ENCODE data around the gene RARB.

Gene RARB

DNA sequence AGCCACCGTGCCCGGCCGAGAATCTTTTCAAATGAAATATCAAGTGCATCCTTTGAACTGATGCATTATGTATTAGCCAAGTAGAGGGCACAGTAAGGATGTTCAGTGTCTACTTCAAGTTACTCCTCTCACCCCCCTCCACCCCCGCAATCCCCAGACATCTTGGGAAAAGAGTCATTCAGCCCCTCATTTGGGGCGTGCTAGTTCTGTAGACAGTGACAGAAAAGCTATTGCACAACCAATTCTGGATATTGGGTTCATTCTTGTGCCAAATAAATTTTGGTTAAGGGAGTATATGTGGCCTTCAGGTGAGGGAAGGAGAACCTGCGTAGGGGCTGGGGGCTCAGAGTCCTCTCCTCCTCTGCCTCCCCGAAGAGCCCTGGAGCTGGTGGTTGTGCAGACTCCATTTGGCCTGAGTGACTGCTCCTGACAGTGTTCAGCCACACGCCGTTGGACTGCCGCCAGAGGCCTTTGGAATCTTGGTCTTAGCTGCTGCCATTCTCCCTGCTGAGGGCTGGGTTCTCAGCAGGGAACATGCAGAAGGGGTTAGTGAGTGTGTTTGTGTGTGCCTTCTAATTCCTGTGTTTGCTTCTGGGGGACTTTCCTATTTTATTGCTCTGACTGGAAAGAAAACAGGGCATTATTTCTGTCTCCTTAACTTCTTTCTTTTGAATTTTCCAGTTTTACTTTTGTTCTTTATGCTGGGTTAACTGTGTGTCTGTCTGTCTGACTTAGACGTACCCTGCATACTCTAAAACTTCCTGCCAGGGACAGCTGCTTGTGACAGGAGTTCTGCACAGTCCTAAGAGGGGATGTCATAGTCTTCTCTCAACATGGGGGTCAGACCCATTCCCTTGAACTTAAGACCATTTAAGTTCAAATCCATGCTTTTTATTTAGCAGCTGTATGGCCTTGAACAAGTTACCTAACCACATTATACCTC is 21.0 kb downstream of the RARB start:
- DNase-seq: peak; percentile 12

DNA sequence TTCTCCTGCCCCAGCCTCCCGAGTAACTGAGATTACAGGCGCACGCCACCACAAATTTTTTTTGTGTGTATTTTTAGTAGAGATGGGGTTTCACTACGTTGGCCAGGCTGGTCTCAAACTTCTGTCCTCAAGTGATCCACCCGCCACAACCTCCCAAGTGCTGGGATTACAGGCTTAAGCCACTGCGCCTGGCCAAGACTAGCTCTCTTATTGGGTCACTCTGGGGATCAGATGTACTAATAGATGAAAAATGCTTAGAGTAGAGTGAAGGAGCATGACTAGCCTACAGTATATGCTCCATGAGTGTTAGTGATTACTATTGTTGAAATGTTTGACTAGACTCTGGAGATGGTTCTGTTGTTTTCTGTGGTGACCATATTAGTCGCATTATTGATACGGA is 21.8 kb downstream of the RARB start:
- no peak for DNase-seq

DNA sequence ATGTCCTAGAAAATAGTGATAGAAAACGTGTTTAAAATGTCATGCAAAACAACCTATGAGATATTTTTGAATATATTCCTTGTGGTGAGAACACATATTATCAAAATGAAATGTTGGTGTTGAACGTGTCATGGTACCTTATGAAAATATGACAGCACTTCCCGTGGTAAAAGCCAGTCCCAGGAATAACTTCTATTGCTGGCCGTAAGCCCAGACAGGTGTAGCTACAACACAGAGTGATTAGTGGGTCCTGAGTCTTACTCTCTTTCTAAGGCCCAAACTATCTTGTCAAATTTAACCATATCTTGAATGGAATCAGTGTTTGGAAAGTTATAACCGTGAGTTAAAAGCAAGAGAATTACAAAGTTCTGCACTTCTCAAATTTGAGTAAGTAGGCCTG is 24.1 kb downstream of the RARB start:
- no peak for DNase-seq

DNA sequence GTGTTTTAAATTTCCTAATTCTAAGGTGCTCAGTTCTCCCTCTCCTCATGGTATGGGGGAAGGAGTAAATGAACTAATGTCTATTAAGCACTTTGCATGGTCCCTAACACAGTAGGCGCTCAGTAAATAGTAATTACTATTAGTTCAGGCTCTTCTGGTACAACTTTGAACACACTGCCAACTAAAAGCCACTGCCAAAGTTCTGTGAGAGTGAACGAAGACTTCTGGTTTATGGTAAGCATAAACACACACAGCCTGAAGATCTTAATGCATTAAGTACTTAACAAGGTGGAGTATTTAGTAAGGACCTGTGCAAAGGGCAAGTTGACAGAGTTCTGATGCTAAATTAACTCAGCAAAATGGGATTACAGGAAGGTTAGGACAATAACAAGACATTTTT is 24.7 kb downstream of the RARB start:
- DNase-seq: no peak

DNA sequence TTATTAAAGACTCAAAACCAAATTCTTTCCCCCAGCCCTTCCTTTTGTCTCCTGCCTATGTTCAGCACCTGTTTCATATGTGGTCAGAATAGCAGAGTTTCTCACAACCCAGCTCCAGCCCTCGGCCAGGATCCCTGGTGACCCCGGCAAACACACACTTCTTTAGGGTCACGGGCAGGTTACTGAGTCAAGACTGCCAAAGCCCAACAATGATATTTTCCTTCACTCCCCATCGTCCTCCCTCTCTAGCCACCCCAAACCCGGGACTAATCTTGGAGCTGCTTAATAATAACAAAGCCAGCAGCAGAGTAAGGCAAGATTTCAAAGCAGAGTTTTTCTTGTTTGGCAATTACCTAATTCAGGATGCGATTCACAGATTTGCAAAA is 25.5 kb downstream of the RARB start:
- DNase-seq: no peak

DNA sequence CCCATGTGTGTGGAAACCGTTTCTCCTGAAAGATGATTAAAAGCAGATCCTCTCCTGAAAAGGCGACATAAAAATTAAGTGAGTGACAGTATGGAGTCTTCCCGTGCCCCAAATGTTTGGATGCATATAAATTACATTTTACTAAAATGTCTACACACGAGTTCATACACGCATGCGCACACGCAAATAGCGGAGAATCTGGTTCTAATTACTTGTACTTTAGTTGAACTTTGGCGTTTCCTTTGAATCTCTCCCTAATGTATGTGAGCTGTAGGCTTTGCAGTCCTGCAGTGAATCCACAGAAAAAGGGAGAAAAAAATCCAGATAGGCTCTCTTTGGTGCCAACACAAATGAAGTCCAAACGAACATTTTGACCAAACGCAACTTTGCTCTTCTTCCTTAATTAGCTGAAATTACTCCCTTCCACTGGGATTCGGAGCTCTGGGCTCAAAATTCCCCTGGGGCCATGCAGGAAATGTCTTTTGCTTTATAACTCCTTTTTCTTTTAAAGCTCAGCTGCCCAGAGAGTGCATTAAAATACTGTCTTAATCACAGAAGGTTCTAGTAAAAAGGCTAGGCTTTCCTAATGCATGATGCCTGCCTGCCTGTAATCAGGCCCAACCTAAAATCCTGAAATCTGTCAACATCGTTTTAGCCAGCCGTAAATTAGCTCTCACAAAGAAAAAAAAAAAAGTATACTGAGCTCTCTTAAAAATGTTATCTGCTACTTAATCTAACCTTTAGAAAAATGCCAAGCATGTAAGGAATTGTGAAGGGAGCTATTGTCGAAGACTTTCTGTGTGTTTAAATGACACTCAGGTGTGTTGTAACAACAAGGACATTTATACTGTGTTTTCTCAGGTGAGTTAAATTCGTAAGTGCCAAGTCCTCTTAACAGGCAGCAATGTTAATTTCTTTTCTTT is 26.2 kb downstream of the RARB start:
- DNase-seq: no peak

DNA sequence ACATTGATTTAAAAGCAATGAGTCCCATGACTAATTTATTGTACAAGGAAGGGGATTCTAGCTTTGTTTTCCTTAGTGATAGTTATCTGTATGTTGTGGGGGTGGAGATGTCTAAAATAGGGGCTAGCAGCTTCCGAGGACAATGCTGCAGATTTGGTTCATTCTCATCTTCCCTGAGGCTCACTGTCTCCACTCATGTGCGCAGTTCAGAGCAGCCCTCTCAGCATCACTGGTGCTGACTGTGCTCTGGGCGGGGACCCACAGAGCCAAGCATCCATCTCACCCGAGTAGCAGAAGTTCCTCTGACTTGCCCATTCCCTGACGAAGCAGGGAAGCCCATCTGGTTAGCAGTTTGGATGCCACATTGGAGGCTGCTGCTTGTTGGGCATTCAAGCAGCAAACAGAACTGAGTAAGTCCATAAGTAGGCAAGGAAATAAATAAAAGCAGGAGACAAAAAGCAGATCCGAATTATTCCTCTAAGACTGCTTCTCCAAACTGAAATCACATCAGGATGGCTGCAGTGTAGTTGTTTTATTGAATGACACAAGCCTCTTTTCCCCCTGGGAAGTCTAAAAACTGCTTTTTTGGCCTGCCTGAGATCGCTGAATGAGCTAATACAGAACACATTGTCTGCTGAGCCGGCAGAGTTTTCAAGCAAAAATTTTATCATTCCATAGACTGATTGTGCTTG is 27.5 kb downstream of the RARB start:
- DNase-seq: no peak

DNA sequence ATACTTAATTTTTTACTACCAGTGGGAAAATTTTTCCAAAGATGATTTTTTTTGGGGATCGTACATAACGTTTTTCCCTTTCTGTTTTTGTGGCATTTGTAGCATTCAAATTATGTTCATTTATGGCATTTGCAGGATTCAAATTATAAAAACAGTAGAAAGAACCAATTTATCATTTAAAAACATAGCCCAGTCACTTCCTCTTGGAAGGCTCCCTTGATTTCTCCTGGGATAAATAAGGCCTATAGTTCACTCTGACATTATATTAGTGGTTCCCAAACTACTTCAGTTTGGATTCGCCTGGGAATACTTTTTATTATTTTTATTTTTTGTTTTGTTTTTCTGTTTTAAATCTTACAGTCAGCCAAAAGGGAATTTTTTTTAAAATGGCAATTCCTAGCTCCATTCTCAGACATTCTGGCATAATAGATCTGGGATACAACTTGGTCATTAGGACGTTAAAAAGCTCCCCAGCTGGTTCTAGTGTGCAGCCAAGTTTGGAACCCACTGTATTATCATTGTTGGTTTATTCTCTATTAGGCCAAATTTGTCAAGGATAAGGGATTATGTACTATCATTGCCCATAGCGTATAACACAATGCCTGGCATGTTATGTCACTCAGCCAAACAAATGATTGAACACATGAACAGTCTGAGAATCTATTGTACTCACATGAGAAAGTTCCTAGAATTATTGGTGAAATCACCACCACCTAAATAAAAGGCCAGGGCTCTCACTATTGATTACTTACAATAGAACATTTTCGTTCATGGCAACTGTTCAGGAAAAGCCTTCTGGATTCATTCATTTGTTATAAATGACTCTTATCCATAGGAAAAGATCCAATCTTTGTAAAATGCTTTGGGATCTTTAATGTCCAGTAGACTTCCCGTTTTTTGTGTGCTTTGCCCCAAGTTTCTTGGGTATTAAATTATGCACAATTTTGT is 28.9 kb downstream of the RARB start:
- no peak for DNase-seq

DNA sequence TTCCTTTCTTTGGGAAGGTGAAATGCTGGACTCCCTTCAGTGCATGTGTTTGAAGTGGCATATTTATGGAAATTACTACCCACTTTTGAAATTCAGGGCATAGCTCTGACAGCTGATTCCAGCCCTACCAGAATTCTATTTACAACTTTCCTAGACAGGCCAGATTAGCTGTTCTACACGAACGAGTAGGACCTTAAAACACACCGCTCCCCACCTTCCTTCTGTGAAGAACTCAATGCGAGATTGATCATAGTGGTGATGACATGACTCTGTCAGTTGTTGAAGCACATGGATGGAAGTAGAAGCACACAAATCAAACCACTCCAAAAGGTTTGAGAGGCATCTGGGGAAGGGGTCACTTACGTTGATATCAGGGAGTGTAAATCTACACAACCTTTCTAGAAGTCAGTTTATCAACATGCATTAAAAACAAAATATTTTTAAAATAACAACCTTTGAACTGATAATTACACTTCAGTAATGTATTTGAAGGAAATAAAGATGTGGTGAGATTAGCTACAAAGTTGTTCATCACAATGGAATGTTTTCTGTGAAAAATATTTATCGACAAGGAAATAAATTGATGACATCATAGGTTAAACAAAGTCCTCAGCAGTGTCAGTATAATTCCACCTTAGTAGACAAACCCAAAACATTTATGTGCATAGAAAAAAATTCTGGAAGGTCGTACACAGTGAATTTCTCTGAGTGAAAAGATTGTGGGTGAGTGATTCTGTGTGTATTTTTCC is 29.8 kb downstream of the RARB start:
- DNase-seq: no peak

DNA sequence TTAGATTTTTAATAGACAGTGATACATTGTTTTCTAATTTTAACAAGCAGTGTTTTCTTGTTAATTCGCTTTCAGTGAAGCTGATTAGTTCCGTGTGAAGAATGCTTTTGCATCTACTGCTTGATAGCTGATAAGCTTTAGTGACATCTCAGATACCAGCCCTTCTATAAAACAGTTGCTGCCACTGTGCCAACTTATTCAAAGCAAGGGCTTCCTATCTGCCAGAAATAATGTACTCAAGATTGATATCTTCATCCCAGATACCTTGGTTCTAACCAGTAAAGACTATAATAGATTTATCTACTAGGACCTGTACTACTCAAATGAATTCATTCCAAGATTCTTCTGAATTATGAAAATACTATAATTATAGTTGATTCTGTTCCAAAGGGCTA is 30.4 kb downstream of the RARB start:
- DNase-seq: no peak

DNA sequence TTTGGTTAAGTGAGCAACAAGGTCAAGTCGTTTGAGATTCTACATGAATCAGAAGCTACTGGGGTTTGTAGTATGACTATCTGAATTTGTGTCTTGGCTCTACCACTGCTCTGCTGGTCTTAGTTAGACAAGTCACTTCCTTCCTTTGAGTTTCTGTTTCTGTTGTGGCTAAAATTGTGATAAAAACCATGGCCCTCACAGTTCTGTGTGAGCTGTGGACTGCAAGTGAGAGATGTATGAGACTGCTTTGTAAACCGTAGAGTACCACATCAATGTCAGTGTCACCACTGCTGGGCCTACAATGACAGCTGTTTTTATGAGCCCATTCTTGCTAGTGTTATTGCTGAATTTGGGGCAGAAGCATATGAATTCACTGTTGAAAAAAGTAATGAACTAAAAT is 32.7 kb downstream of the RARB start:
- no peak for DNase-seq

DNA sequence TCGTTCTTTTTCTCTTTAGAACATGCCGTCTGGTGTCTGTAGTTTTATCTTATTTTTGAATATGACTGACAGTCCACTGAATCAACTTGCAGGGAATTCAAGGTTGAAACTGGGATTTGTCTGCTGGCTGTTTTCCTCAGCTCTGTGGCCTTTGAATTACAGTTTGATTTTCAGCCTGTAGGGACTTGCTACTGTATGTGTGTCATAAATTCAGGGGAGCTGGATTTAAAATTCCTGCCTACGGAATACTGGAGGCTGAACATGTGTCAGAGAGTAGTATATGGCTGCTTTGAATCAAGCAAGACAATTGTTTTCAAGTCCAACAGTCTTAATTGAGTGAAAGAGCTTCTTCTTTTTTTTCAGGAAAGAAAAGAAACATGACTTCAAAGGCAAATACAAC is 33.9 kb downstream of the RARB start:
- DNase-seq: no peak

DNA sequence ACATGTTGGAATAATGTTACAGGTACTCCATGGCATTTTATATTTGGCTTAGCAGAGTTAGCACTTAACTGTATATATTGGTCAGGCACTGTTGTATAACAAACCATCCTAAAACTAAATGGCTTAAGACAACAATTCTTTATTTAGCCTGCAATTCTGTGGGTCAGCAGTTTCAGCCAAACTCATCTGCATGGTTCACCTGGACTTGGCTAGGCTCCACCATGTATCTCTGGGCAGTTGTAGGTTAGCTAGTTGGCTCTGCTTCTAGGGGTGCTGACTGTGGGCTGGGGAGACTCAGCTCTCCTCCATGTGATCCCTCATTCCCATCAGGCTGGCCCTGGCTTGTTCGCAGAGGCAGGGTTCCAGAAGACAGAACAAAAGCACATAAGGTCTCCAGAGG is 34.4 kb downstream of the RARB start:
- no peak for DNase-seq

DNA sequence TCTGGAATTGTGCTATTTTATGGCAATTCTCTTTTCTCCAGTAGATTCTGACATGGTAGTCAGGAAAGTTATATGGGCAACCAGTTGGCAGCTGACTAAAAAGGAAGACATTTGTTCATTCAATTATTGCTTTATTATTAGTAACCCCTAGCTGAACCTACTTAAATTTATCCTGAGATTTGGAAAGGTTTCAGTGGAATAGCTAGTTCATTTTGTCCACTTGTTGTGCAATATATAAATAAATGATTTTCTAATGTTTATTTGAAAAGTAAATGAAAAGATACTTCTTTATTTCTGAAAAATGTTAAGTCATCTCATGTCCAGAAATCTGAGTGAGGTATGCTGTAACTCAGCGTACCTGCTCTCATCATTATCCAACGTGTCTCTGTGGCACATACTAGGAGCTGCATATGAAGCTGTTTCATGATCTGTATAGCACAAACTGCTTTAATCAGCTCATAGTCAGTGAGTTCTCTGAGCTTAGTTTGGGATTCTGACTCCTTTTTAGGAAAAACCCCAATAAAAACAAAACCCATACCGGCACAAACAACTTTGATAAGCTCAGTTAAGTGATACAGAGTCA is 35.9 kb downstream of the RARB start:
- no peak for DNase-seq

DNA sequence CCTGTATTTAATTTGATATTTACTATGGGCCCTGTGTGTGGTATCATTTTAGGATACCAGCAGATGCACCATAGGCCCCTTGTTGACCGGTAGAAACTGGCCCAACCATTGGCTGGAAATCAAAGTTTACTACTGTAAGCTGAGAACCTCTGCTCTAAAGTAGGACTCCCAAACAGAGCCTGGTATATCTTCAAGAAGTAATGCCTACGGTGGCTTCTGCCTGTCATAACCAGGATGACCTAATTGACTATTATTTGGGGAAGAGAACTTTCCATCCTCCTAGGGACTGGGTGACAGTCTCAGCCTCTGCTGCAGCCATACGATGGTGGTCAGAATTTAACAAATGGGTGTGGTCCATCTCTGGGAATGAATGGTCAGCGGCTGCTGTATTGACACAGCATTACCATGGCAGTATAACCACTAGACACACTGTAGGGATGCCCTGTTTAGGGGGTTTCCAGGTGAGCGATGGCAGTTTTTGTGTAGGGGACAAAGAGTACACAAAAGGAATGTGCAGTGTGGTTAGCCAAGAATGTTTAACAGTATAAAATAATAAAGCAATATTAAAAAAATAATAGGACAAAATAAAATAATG is 37.3 kb downstream of the RARB start:
- no peak for DNase-seq

DNA sequence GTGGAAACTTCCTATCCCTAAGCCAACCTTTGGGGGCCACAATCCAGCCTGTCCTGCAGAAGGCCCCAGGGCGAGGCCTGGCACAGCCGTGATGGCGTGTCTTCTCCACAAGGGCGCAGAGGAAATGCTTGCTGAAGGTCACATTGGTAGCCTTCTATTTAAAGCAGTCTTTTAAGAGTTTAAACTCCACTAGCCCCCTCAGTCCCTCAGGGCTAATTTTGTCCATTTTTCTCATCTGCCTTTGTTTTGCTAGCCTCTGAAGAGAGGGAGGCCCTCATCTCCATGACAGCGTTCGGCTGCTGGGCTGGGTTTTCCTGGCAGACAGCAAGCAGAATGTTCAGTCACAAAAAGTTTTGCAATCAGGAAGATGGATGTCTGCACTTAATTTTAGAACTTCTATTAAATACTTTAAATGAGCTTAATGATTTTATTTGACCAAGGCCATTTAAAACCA is 40.8 kb downstream of the RARB start:
- no peak for DNase-seq

DNA sequence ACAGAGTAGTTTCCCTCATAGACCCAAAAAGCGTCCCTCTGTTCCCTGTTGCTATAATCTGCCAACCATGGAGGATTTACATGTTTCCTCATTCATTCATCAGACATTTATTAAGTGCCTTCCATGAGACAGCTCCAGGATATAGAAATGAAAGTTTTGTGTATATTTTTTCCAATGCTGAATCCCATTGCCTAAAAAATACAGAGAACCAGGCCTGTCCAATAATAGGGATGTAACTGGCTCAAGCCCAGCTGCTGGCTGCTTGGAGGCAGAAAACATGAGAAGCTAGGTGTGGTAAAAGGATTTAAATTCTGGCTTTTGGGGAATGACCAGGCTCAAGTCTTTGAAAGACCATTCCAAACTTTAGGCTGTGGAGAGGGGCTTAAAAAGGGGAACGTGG is 41.5 kb downstream of the RARB start:
- no peak for DNase-seq

DNA sequence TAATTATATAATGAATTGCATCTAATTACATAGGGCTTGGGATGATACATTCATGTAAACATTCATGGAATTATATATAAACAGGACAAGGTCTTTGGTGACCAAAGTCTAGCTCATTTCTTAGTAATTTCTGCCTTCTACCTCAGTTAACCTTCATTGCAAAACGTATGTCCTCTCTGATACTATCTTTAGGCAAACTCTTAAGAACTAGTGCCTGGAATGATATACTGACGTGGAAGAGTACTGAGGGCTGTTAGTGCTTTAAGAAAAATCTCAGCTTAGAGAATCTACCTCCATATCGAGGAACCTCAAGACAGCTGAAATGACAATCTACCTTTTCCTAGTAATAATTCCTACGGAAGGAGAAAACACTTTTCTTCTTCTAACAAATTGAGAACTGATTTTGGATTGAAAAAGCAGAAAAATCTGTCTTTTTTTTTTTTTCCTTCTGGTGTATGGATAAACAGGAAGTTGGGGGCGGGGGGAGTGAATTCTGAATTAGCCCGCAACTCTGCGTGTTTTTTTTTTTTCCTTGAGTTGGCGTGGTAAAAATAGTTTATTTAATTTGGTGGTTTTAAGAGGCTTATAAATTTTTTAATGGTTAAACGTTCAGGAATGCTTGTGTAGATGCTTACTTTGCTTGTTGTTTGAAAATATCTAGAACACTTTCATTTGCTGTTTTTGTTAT is 43.2 kb downstream of the RARB start:
- DNase-seq: no peak

DNA sequence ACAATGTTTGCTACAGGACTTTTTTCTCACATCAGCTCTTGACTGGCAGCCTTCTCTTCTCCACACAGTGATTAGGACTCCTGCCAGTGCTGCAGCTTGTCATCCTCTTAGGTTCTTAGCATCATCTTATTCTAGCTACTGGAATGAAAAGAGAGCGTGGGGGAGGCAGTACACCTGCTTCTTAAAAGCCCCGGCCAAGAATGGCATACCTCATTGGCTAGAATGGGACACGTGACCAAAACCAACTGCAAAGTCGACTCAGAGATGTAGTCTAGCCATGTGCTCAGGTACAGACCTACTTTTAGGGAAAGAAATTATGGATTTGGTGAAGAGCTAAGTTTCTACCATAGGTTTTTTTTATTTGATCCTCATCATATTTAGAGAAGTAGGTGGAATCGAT is 44.1 kb downstream of the RARB start:
- DNase-seq: no peak

DNA sequence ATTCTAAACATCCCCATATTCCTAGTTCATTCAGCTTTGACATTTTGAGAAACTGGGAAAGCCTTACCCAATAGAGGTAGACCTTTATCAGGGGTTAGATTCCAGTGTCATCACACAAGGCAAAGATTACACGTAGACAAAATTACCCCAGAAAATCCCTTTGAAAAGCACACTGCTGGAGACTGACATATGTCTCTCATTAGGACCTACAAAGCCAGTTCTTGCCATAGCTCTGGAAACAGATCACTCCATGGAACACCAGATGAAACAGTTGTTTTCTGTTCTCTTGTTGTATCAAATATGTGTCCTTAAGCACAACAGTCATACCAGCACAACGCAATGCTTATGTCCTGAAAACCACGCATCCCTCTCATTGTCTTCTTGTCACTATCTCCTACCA is 44.7 kb downstream of the RARB start:
- DNase-seq: no peak

All from NCI-H2081 treated with DMSO at 0.1 percent for 48 hours (cell line).